HCT116 (cell line): ENCODE data around the gene RAB30. TPM values are rescaled to one million over a fixed set of nuclear protein-coding genes. Genes with fewer than 3 reads are reported as not detected.

ENCODE experiments used
- ATAC-seq: fragments of 200-7000 bp; cut with Tn5 transposase; 2 replicates; pipeline ENCODE4 v1.9.1; 2020; ENCODE audit warnings: mild to moderate bottlenecking, moderate library complexity
- BruUV-seq: library from RNA; stranded (reverse); fragments of 400-500 nt; replicated peaks from 2 replicates; lab custom pipeline; 2021; lab: Mats Ljungman, UMichigan
- CTCF ChIA-PET: fragments of 300-600 bp; sonication (Branson Sonifier 250); formaldehyde crosslinking; loops from one replicate; lab custom pipeline; 2021; ENCODE audit warnings: antibody characterized with exemption; lab: Charles Lee
- POLR2A ChIA-PET: fragments of 300-600, 350-600 bp; sonication (Branson Sonifier 250); formaldehyde crosslinking; loops from one replicate; lab custom pipeline; 2021; ENCODE audit warnings: antibody characterized with exemption; lab: Charles Lee
- RAD21 ChIA-PET, 2 experiments: fragments of 300-600 bp; sonication (Branson Sonifier 250); formaldehyde crosslinking; loops; one replicate each; lab custom pipeline; 2023; ENCODE audit warnings: low total read pairs in 2 of 2; ENCODE audit not compliant: uncharacterized antibody in 2 of 2, unreplicated experiment in 2 of 2, low non-redundant PET in 1 of 2; lab: Charles Lee
- DNase-seq: peaks from one replicate; pipeline ENCODE4 v3.0.0-alpha.2; 2010; ENCODE audit warnings: low read depth, low spot score
- H2AFZ ChIP-seq: fragments of 200-600 bp; shearing (Covaris generic), sonication (generic); 2 replicates; pipeline ENCODE4 v1.6.1; 2017; ENCODE audit warnings: low read depth, mixed run types, mixed read lengths, antibody characterized with exemption, low read length; ENCODE audit not compliant: poor library complexity, severe bottlenecking
- H3K27ac ChIP-seq: 2 replicates; pipeline ENCODE4 v1.5.1; 2012; ENCODE audit warnings: low read depth, low read length
- H3K27me3 ChIP-seq: fragments of 200-600 bp; sonication (generic); 2 replicates; pipeline ENCODE4 v1.6.1; 2016; ENCODE audit warnings: mixed run types, low read length, mixed read lengths; ENCODE audit not compliant: insufficient read depth
- H3K36me3 ChIP-seq, 2 experiments: fragments of 200-500 bp in 1 of 2; fragments of 200-600 bp in 1 of 2; sonication (Bioruptor generic) in 1 of 2; sonication (generic) in 1 of 2; 2 replicates each; pipeline versions ENCODE4 v1.5.1 to v1.6.1; 2014 to 2016; ENCODE audit warnings: low read length in 2 of 2, inconsistent platforms in 1 of 2, mixed read lengths in 1 of 2, mixed run types in 1 of 2; ENCODE audit not compliant: insufficient read depth in 2 of 2, control insufficient read depth in 1 of 2
- H3K4me1 ChIP-seq, 2 experiments: fragments of 200-600 bp in 1 of 2; sonication (generic) in 1 of 2; 2 replicates each; pipeline versions ENCODE4 v1.5.1 to v1.6.1; 2012 to 2017; ENCODE audit warnings: low read length in 2 of 2, inconsistent platforms in 1 of 2, mild to moderate bottlenecking in 1 of 2, mixed read lengths in 1 of 2, mixed run types in 1 of 2, moderate library complexity in 1 of 2; ENCODE audit not compliant: insufficient read depth in 2 of 2, control insufficient read depth in 1 of 2
- H3K4me2 ChIP-seq: fragments of 200-600 bp; sonication (generic); 2 replicates; pipeline ENCODE4 v1.6.1; 2017; ENCODE audit warnings: mixed run types, low read length, mixed read lengths
- H3K4me3 ChIP-seq, 2 experiments: fragments of 200-600 bp in 1 of 2; sonication (generic) in 1 of 2; replicated peaks in 1 of 2; 2 replicates each; pipeline ENCODE4 v1.5.1; 2011 to 2016; ENCODE audit warnings: low read length in 2 of 2, control low read depth in 1 of 2, low read depth in 1 of 2, mild to moderate bottlenecking in 1 of 2, mixed read lengths in 1 of 2, mixed run types in 1 of 2
- H3K79me2 ChIP-seq: fragments of 200-600 bp; sonication (generic); 2 replicates; pipeline ENCODE4 v1.6.1; 2017; ENCODE audit warnings: mild to moderate bottlenecking, mixed run types, low read length, moderate library complexity, mixed read lengths; ENCODE audit not compliant: insufficient read depth
- H3K9ac ChIP-seq: fragments of 200-600 bp; sonication (generic); 2 replicates; pipeline ENCODE4 v1.6.1; 2016; ENCODE audit warnings: low read length, mixed read lengths
- H3K9me2 ChIP-seq: fragments of 200-600 bp; sonication (generic), shearing (Covaris generic); 2 replicates; pipeline ENCODE4 v1.6.1; 2017; ENCODE audit warnings: mixed run types, mild to moderate bottlenecking, moderate library complexity; ENCODE audit not compliant: insufficient read depth
- H3K9me3 ChIP-seq, 2 experiments: fragments of 200-500 bp in 1 of 2; fragments of 200-600 bp in 1 of 2; sonication (Bioruptor generic) in 1 of 2; sonication (generic) in 1 of 2; 2 replicates each; pipeline ENCODE4 v1.6.1; 2014 to 2017; ENCODE audit warnings: low read length in 2 of 2, mixed read lengths in 2 of 2, inconsistent platforms in 1 of 2, low read depth in 1 of 2, mild to moderate bottlenecking in 1 of 2, mixed run types in 1 of 2, moderate library complexity in 1 of 2; ENCODE audit not compliant: control insufficient read depth in 1 of 2, insufficient read depth in 1 of 2
- H4K20me1 ChIP-seq: fragments of 200-600 bp; sonication (generic), shearing (Covaris generic); 2 replicates; pipeline ENCODE4 v1.6.1; 2017; ENCODE audit warnings: mixed run types, mild to moderate bottlenecking, moderate library complexity; ENCODE audit not compliant: insufficient read depth
- EGR1 ChIP-seq: IDR thresholded peaks from 2 replicates; pipeline ENCODE4 v1.6.1; 2012; ENCODE audit warnings: low read depth
- EZH2 ChIP-seq: fragments of 200-600 bp; sonication (generic); IDR thresholded peaks from 2 replicates; pipeline ENCODE4 v1.6.1; 2017; ENCODE audit warnings: antibody characterized with exemption, mixed run types
- EZH2phosphoT487 ChIP-seq: fragments of 200-600 bp; IDR thresholded peaks from 2 replicates; pipeline ENCODE4 v1.6.1; 2018; ENCODE audit warnings: antibody characterized with exemption, borderline replicate concordance
- FOSL1 ChIP-seq: IDR thresholded peaks from 2 replicates; pipeline ENCODE4 v1.6.1; 2012; ENCODE audit warnings: low read depth
- POLR2A ChIP-seq: IDR thresholded peaks from 2 replicates; pipeline ENCODE4 v1.7.0; 2011; ENCODE audit warnings: borderline replicate concordance; ENCODE audit not compliant: insufficient read depth, insufficient read length; ENCODE audit errors: extremely low read depth
- POLR2AphosphoS5 ChIP-seq: IDR thresholded peaks from 2 replicates; pipeline ENCODE4 v1.6.1; 2011; ENCODE audit warnings: mild to moderate bottlenecking, low read depth, low read length, moderate library complexity
- RAD21 ChIP-seq: IDR thresholded peaks from 2 replicates; pipeline ENCODE4 v1.6.1; 2012; ENCODE audit warnings: low read depth, mild to moderate bottlenecking
- SRF ChIP-seq: IDR thresholded peaks from 2 replicates; pipeline ENCODE4 v1.6.1; 2012; ENCODE audit warnings: low read depth
- YY1 ChIP-seq: IDR thresholded peaks from 2 replicates; pipeline ENCODE4 v1.6.1; 2011; ENCODE audit warnings: low read length, low read depth, moderate library complexity, mild to moderate bottlenecking; ENCODE audit not compliant: insufficient replicate concordance; ENCODE audit errors: extremely low read depth
- ZFX ChIP-seq: fragments of 450-650 bp; IDR thresholded peaks from 2 replicates; pipeline ENCODE4 v1.6.1; 2017
- ZNF274 ChIP-seq: fragments of 200-500 bp; sonication (Bioruptor generic); IDR thresholded peaks from 2 replicates; pipeline ENCODE4 v1.6.1; 2014; ENCODE audit warnings: mild to moderate bottlenecking, low read depth, low read length, inconsistent platforms
- intact Hi-C: fragments of 100-400 bp; cut with micrococcal nuclease; formaldehyde crosslinking; loops from 2 replicates; pipeline ENCODE4 v1.10.0; 2022
- total RNA-seq: library from RNA; stranded (reverse); gene quantifications from one replicate; pipeline ENCODE4 v1.2.1, GENCODE V29; 2021; ENCODE audit not compliant: unreplicated experiment
- TF ChIP-seq, protein P1 (sequence below): IDR thresholded peaks from 2 replicates; pipeline ENCODE4 v1.6.1; 2011; ENCODE audit warnings: mild to moderate bottlenecking, low read length, moderate library complexity; ENCODE audit not compliant: insufficient replicate concordance; ENCODE audit errors: extremely low read depth
- TF ChIP-seq, protein P2 (sequence below), 3 experiments: fragments of 200-600 bp in 1 of 3; sonication (generic) in 1 of 3; IDR thresholded peaks in 2 of 3; conservative IDR thresholded peaks in 1 of 3; 2 replicates each; pipeline ENCODE4 v1.5.1; 2012 to 2017; ENCODE audit warnings: low read depth in 2 of 3, low read length in 2 of 3, antibody characterized with exemption in 1 of 3, borderline replicate concordance in 1 of 3, control low read depth in 1 of 3, mild to moderate bottlenecking in 1 of 3, mixed read lengths in 1 of 3, mixed run types in 1 of 3, moderate library complexity in 1 of 3; ENCODE audit not compliant: insufficient read depth in 1 of 3
- TF ChIP-seq, protein P3 (sequence below): IDR thresholded peaks from 2 replicates; pipeline ENCODE4 v1.6.1; 2012
- TF ChIP-seq, protein P4 (sequence below): IDR thresholded peaks from 2 replicates; pipeline ENCODE4 v1.6.1; 2012
- TF ChIP-seq, protein P5 (sequence below): IDR thresholded peaks from 2 replicates; pipeline ENCODE4 v1.6.1; 2012; ENCODE audit warnings: low read depth

RAB30 gene
- total RNA-seq, 1 experiment from 2014 or later: 5.7 TPM

DNA sequence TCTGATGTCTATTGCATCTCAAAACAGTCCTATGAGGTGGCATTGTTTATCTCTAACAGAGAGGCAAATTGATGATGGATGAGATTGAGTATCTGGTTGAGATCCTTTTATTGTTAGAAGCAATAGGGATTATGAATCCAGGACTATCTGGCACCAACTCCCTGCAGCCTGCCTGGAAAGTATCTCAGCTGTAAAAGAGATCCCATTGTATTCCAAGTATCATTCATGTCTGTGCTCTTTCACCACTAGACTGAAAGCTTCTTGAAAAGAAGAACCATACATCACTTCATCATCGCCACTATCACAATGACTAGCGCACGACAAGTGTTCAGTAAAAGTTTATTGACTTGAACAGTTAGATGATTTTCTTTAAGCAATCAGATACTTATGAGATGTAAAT, 43.3 kb upstream of the RAB30 start:
- ChIA-PET RAD21 (no interaction called here), CTCF (interaction anchor here (1.1 kb wide), 1 partner anchor 134 kb away, joined by 3 read pairs; no protein-coding TSS in a partner anchor), POLR2A (no interaction called here)
- Histone ChIP-seq H3K9ac (no peak overlapping the region), H4K20me1 (no peaks in the 10 kb centered on the region), H3K27ac (no peak overlapping the region), H3K79me2 (no peaks in the 10 kb centered on the region), H3K27me3 (no peaks in the 10 kb centered on the region), H2AFZ (no peak overlapping the region), H3K4me2 (no peak overlapping the region), H3K9me2 (no peaks in the 10 kb centered on the region), H3K9me3 (no peaks in the 10 kb centered on the region), H3K4me1 (no peaks in the 10 kb centered on the region), H3K36me3 (no peaks in the 10 kb centered on the region)
- ATAC-seq: no peak
- intact Hi-C loops: no loop called here
- no TSS peak for BruUV-seq
- TF ChIP-seq YY1 (no peak), ZFX (no peak), EZH2 (no peak), POLR2A (no peak), POLR2AphosphoS5 (no peak), SRF (no peak), FOSL1 (no peak), EZH2phosphoT487 (no peak), RAD21 (no peak), ZNF274 (no peak), EGR1 (no peak)
- TF ChIP-seq, protein P1, sequence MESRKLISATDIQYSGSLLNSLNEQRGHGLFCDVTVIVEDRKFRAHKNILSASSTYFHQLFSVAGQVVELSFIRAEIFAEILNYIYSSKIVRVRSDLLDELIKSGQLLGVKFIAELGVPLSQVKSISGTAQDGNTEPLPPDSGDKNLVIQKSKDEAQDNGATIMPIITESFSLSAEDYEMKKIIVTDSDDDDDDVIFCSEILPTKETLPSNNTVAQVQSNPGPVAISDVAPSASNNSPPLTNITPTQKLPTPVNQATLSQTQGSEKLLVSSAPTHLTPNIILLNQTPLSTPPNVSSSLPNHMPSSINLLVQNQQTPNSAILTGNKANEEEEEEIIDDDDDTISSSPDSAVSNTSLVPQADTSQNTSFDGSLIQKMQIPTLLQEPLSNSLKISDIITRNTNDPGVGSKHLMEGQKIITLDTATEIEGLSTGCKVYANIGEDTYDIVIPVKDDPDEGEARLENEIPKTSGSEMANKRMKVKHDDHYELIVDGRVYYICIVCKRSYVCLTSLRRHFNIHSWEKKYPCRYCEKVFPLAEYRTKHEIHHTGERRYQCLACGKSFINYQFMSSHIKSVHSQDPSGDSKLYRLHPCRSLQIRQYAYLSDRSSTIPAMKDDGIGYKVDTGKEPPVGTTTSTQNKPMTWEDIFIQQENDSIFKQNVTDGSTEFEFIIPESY: no peak
- TF ChIP-seq, protein P2, sequence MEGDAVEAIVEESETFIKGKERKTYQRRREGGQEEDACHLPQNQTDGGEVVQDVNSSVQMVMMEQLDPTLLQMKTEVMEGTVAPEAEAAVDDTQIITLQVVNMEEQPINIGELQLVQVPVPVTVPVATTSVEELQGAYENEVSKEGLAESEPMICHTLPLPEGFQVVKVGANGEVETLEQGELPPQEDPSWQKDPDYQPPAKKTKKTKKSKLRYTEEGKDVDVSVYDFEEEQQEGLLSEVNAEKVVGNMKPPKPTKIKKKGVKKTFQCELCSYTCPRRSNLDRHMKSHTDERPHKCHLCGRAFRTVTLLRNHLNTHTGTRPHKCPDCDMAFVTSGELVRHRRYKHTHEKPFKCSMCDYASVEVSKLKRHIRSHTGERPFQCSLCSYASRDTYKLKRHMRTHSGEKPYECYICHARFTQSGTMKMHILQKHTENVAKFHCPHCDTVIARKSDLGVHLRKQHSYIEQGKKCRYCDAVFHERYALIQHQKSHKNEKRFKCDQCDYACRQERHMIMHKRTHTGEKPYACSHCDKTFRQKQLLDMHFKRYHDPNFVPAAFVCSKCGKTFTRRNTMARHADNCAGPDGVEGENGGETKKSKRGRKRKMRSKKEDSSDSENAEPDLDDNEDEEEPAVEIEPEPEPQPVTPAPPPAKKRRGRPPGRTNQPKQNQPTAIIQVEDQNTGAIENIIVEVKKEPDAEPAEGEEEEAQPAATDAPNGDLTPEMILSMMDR (IDR thresholded peaks at IDR 0.05 in 2 of 3, conservative IDR thresholded peaks at IDR 0.05 in 1 of 3; ENCODE audit: borderline replicate concordance in 1 of 3, insufficient read depth in 1 of 3, low read depth in 2 of 3, low read length in 2 of 3): no peak
- TF ChIP-seq, protein P3, sequence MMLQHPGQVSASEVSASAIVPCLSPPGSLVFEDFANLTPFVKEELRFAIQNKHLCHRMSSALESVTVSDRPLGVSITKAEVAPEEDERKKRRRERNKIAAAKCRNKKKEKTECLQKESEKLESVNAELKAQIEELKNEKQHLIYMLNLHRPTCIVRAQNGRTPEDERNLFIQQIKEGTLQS: no peak
- TF ChIP-seq, protein P4, sequence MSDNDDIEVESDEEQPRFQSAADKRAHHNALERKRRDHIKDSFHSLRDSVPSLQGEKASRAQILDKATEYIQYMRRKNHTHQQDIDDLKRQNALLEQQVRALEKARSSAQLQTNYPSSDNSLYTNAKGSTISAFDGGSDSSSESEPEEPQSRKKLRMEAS: no peak
- TF ChIP-seq, protein P5, sequence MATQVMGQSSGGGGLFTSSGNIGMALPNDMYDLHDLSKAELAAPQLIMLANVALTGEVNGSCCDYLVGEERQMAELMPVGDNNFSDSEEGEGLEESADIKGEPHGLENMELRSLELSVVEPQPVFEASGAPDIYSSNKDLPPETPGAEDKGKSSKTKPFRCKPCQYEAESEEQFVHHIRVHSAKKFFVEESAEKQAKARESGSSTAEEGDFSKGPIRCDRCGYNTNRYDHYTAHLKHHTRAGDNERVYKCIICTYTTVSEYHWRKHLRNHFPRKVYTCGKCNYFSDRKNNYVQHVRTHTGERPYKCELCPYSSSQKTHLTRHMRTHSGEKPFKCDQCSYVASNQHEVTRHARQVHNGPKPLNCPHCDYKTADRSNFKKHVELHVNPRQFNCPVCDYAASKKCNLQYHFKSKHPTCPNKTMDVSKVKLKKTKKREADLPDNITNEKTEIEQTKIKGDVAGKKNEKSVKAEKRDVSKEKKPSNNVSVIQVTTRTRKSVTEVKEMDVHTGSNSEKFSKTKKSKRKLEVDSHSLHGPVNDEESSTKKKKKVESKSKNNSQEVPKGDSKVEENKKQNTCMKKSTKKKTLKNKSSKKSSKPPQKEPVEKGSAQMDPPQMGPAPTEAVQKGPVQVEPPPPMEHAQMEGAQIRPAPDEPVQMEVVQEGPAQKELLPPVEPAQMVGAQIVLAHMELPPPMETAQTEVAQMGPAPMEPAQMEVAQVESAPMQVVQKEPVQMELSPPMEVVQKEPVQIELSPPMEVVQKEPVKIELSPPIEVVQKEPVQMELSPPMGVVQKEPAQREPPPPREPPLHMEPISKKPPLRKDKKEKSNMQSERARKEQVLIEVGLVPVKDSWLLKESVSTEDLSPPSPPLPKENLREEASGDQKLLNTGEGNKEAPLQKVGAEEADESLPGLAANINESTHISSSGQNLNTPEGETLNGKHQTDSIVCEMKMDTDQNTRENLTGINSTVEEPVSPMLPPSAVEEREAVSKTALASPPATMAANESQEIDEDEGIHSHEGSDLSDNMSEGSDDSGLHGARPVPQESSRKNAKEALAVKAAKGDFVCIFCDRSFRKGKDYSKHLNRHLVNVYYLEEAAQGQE: no peak
- TF ChIP-seq, all 23 proteins: peak for 0
- H3K4me3 ChIP-seq: no peak overlapping the region
- DNase-seq: no peak
